GM18507 (cell line): ENCODE data around the gene TMEM145.

Experiments used
- DNase-seq: peaks from one replicate; pipeline ENCODE4 v3.0.0; 2011; ENCODE audit warnings: low read depth; ENCODE audit not compliant: insufficient read length; ENCODE audit errors: extremely low spot score
- FAIRE-seq: peaks from 2 replicates; lab custom pipeline; 2011; peaks lifted over from hg19 to GRCh38; lab: Jason Lieb, UNC

Gene TMEM145

GRCh38 chr19:42276821-42277220 lies 36.3 kb upstream of the TMEM145 start:
- DNase-seq, result no peak
- no peak for FAIRE-seq

GRCh38 chr19:42277821-42278451 lies 35.2 kb upstream of the TMEM145 start:
- FAIRE-seq (no peak), DNase-seq (no peak)

GRCh38 chr19:42278452-42279154 lies 34.5 kb upstream of the TMEM145 start:
- DNase-seq, result no peak
- no peak for FAIRE-seq

GRCh38 chr19:42279155-42279901 lies 33.8 kb upstream of the TMEM145 start:
- FAIRE-seq, result peak; percentile 59
- no peak for DNase-seq

GRCh38 chr19:42279902-42280814 lies 33.0 kb upstream of the TMEM145 start:
- peak; percentile 88 for DNase-seq
- peak; percentile 89 for FAIRE-seq

- no peak for FAIRE-seq
- no peak for DNase-seq
Observed at GRCh38 chr19:42280815-42281145, 32.3 kb upstream of the TMEM145 start.

GRCh38 chr19:42281146-42281826 lies 31.8 kb upstream of the TMEM145 start:
- DNase-seq (no peak), FAIRE-seq (no peak)

- FAIRE-seq (no peak), DNase-seq (no peak)
Observed at GRCh38 chr19:42281827-42282762, 31.0 kb upstream of the TMEM145 start.

- no peak for FAIRE-seq
- no peak for DNase-seq
Observed at GRCh38 chr19:42282819-42283187, 30.3 kb upstream of the TMEM145 start.

- DNase-seq (peak; percentile 88), FAIRE-seq (peak; percentile 82)
Observed at GRCh38 chr19:42283188-42284065, 29.7 kb upstream of the TMEM145 start.

GRCh38 chr19:42284066-42284501 lies 29.0 kb upstream of the TMEM145 start:
- FAIRE-seq, result peak; percentile 29
- DNase-seq, result peak; percentile 87

GRCh38 chr19:42284591-42285341 lies 28.3 kb upstream of the TMEM145 start:
- FAIRE-seq (peak; percentile 64), DNase-seq (no peak)

GRCh38 chr19:42285541-42285941 lies 27.6 kb upstream of the TMEM145 start:
- DNase-seq (no peak), FAIRE-seq (peak; percentile 81)

GRCh38 chr19:42285988-42286348 lies 27.1 kb upstream of the TMEM145 start:
- no peak for DNase-seq
- FAIRE-seq, result no peak

GRCh38 chr19:42286349-42287016 lies 26.6 kb upstream of the TMEM145 start:
- FAIRE-seq (peak; percentile 46), DNase-seq (no peak)
